ENCODE results near the gene NRG3.

GRCh38 chr10:82574081-82574480 is 699.1 kb downstream of the NRG3 start:
- TF ChIP-seq EP300 (IDR thresholded peaks at IDR 0.05) = no peak
- TF ChIP-seq CTCF (IDR thresholded peaks at IDR 0.05) = no peak
- TF ChIP-seq POLR2A (IDR thresholded peaks at IDR 0.05; ENCODE audit: low read depth) = no peak
- no peak for TF ChIP-seq POLR2AphosphoS5 (IDR thresholded peaks at IDR 0.05)

All from esophagus muscularis mucosa (tissue), 4 donors.